WERI-Rb-1 (cell line): ENCODE data around the gene CABCOCO1.

Experiments
- DNase-seq: peaks from one replicate; pipeline ENCODE4 v3.0.0-alpha.2; 2020
- H3K27ac ChIP-seq: fragments of 250-450 bp; sonication (Bioruptor Pico); 2 replicates; pipeline ENCODE4 v1.5.1; 2020; ENCODE audit warnings: mild to moderate bottlenecking, moderate library complexity
- H3K27me3 ChIP-seq: fragments of 250-450 bp; sonication (Bioruptor Pico); 2 replicates; pipeline ENCODE4 v1.5.1; 2021; ENCODE audit warnings: mild to moderate bottlenecking, low read depth, moderate library complexity; ENCODE audit not compliant: insufficient read depth, severe bottlenecking
- H3K36me3 ChIP-seq: fragments of 250-450 bp; sonication (Bioruptor Pico); 2 replicates; pipeline ENCODE4 v1.5.1; 2020; ENCODE audit warnings: mild to moderate bottlenecking, moderate library complexity
- H3K4me3 ChIP-seq: 2 replicates; pipeline ENCODE4 v1.5.1; 2011; ENCODE audit warnings: low read depth, mild to moderate bottlenecking, control low read depth, low read length
- H3K9me3 ChIP-seq: fragments of 250-450 bp; sonication (Bioruptor Pico); 2 replicates; pipeline ENCODE4 v1.5.1; 2021; ENCODE audit warnings: mild to moderate bottlenecking, moderate library complexity; ENCODE audit not compliant: severe bottlenecking
- TF ChIP-seq, protein P1 (sequence below): IDR thresholded peaks from 2 replicates; pipeline ENCODE4 v1.5.1; 2011; ENCODE audit warnings: low read depth, mild to moderate bottlenecking, control low read depth, inconsistent platforms, low read length

Gene CABCOCO1

DNA sequence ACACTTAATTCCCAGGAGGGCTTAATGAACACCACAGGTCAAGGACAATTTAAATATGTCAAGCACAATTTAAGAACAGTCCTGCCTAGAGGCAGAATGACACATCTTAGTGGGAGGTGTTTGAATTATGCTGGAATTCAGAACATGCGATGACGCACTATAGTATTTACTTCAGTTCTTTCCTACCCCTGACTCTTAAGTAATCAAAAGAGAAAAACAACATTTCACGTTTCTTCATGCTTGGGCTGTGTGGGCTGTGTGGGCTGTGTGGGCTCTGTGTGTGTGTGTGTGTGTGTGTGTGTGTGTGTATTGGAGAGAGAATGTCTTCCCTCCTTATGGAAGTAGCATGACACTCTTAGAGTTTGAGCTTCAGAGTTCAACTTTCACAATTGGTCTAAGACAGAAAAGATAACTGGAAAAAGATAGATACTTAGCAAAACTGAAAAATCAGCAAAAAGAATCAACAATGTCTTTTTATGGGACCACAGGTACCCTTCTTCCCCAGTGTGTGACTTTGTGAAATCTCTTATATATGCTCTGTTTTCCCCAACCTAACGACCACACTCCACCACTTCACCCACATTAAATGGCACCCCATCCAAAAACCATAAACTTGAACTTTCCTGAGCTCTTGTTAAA lies 33.7 kb upstream of the CABCOCO1 start:
- no peak overlapping the region for H3K4me3 ChIP-seq
- H3K36me3 ChIP-seq = no peaks in the 10 kb centered on the region
- TF ChIP-seq, protein P1, sequence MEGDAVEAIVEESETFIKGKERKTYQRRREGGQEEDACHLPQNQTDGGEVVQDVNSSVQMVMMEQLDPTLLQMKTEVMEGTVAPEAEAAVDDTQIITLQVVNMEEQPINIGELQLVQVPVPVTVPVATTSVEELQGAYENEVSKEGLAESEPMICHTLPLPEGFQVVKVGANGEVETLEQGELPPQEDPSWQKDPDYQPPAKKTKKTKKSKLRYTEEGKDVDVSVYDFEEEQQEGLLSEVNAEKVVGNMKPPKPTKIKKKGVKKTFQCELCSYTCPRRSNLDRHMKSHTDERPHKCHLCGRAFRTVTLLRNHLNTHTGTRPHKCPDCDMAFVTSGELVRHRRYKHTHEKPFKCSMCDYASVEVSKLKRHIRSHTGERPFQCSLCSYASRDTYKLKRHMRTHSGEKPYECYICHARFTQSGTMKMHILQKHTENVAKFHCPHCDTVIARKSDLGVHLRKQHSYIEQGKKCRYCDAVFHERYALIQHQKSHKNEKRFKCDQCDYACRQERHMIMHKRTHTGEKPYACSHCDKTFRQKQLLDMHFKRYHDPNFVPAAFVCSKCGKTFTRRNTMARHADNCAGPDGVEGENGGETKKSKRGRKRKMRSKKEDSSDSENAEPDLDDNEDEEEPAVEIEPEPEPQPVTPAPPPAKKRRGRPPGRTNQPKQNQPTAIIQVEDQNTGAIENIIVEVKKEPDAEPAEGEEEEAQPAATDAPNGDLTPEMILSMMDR = no peak
- no peak overlapping the region for H3K27ac ChIP-seq
- DNase-seq = no peak
- H3K9me3 ChIP-seq = no peaks in the 10 kb centered on the region
- H3K27me3 ChIP-seq = no peaks in the 10 kb centered on the region

GRCh38 chr10:61629576-61629975 lies 33.2 kb upstream of the CABCOCO1 start:
- H3K36me3 ChIP-seq = no peaks in the 10 kb centered on the region
- no peak overlapping the region for H3K27ac ChIP-seq
- DNase-seq = no peak
- H3K4me3 ChIP-seq = no peak overlapping the region
- H3K9me3 ChIP-seq = no peaks in the 10 kb centered on the region
- TF ChIP-seq, protein P1 = no peak
- no peaks in the 10 kb centered on the region for H3K27me3 ChIP-seq

DNA sequence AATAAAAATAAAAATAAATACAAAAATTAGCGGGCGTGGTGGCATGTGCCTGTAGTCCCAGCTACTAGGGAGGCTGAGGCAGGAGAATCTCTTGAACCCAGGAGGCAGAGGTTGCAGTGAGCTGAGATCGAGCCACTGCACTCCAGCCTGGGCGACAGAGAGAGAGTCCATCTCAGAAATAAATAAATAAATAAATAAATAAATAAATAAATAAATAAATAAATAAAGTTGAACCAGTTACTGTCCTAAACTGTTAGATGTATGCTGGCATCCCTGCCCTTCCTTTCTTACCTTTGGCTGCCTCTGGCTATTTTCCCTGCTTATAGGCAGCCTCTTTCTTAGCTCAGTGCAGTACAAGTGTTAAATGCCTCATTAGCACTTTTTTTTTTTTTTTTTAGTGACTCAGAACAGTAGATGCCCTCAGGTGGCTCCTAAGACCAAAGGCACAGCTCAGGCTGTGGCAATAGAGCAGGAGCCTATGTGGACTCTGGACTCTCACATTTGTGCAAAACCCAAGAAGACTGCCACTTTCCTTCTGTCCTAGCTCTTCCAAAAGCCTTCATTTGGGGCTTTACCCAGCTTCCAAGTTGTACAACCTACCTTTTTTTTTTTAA lies 30.6 kb upstream of the CABCOCO1 start:
- Histone ChIP-seq H3K27me3 (no peaks in the 10 kb centered on the region), H3K36me3 (no peaks in the 10 kb centered on the region), H3K9me3 (no peaks in the 10 kb centered on the region), H3K27ac (no peak overlapping the region), H3K4me3 (no peak overlapping the region)
- no peak for DNase-seq
- TF ChIP-seq, protein P1 = no peak

DNA sequence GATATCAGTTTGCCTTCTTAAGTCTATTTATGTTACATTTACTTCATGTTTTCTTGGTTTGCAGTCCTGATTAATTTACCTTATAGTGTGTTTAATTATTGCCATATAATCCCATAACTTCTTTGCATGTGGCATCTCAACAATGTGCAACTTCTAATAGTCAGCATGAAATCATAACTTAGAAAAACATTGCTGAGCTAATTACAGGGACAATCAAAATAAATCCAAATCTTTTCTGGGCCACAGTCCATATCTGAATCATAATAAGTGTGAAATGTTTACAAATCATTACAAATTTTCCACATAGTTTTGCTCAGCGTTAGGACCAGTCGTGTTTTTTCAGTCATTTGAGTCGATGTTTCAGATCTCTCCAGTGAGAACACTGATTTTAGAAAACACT lies 29.1 kb upstream of the CABCOCO1 start:
- Histone ChIP-seq H3K36me3 (no peaks in the 10 kb centered on the region), H3K27ac (no peak overlapping the region), H3K4me3 (no peak overlapping the region), H3K27me3 (no peaks in the 10 kb centered on the region), H3K9me3 (no peaks in the 10 kb centered on the region)
- no peak for DNase-seq
- TF ChIP-seq, protein P1 = no peak

- H3K9me3 ChIP-seq = no peaks in the 10 kb centered on the region
- TF ChIP-seq, protein P1 = no peak
- DNase-seq = no peak
- H3K27me3 ChIP-seq = no peaks in the 10 kb centered on the region
- no peak overlapping the region for H3K27ac ChIP-seq
- H3K36me3 ChIP-seq = no peaks in the 10 kb centered on the region
- H3K4me3 ChIP-seq = no peak overlapping the region
Measured at GRCh38 chr10:61634746-61635145, 28.0 kb upstream of the CABCOCO1 start.

DNA sequence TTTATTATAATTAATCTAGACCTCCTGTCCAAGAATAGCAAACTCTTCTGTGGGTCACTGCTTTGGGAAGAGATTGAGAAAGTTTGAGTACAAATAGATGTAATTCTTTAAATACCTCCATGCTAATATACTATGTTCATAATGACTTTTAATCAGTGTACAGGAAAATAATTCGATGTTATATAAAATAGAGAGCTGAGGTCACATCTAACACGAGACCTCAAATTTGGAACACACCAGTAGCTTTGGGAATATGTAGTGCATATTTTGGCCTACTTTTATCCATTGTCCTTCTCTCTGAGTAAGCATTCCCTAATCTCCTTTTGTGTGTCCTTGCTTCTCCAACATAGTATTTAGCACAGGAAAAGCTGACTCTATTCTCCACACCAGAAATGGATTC lies 27.3 kb upstream of the CABCOCO1 start:
- TF ChIP-seq, protein P1 = no peak
- H3K27ac ChIP-seq = no peak overlapping the region
- H3K27me3 ChIP-seq = no peaks in the 10 kb centered on the region
- no peaks in the 10 kb centered on the region for H3K9me3 ChIP-seq
- H3K4me3 ChIP-seq = no peak overlapping the region
- H3K36me3 ChIP-seq = no peaks in the 10 kb centered on the region
- DNase-seq = no peak
